ENCODE results near the gene TRIM8.

Gene TRIM8

GRCh38 chr10:102631525-102632393, 12.5 kb upstream of the TRIM8 start:
- peaks cover 18% of the 10 kb centered on the region for H3K36me3 ChIP-seq (ENCODE audit: control insufficient read depth, insufficient read depth, low read length)
- DNase-seq = no peak
- H3K27me3 ChIP-seq (replicated peaks; ENCODE audit: control insufficient read depth, insufficient read depth, low read length, poor library complexity, severe bottlenecking) = no peaks in the 10 kb centered on the region
- peaks cover 36% of the 10 kb centered on the region for H3K4me1 ChIP-seq (ENCODE audit: control insufficient read depth, insufficient read depth, low read length, poor library complexity, severe bottlenecking)
- H3K9me3 ChIP-seq (ENCODE audit: control insufficient read depth, low read length) = no peaks in the 10 kb centered on the region
- H3K4me3 ChIP-seq (ENCODE audit: insufficient read depth, low read depth, low read length, poor library complexity, severe bottlenecking) = no peak overlapping the region
- peak overlapping the region; percentile 43 for H3K27ac ChIP-seq (ENCODE audit: insufficient read depth, low read length, poor library complexity, severe bottlenecking)

- no peak for DNase-seq
- peaks cover 13% of the 10 kb centered on the region for H3K36me3 ChIP-seq (ENCODE audit: control insufficient read depth, insufficient read depth, low read length)
- peaks cover 36% of the 10 kb centered on the region for H3K4me1 ChIP-seq (ENCODE audit: control insufficient read depth, insufficient read depth, low read length, poor library complexity, severe bottlenecking)
- peak overlapping the region; percentile 43 for H3K27ac ChIP-seq (ENCODE audit: insufficient read depth, low read length, poor library complexity, severe bottlenecking)
- no peak overlapping the region for H3K4me3 ChIP-seq (ENCODE audit: insufficient read depth, low read depth, low read length, poor library complexity, severe bottlenecking)
- no peaks in the 10 kb centered on the region for H3K9me3 ChIP-seq (ENCODE audit: control insufficient read depth, low read length)
- no peaks in the 10 kb centered on the region for H3K27me3 ChIP-seq (replicated peaks; ENCODE audit: control insufficient read depth, insufficient read depth, low read length, poor library complexity, severe bottlenecking)
Measured at GRCh38 chr10:102632394-102633111, 11.7 kb upstream of the TRIM8 start.

- no peak overlapping the region for H3K4me3 ChIP-seq (ENCODE audit: insufficient read depth, low read depth, low read length, poor library complexity, severe bottlenecking)
- H3K27me3 ChIP-seq (replicated peaks; ENCODE audit: control insufficient read depth, insufficient read depth, low read length, poor library complexity, severe bottlenecking) = no peaks in the 10 kb centered on the region
- no peaks in the 10 kb centered on the region for H3K9me3 ChIP-seq (ENCODE audit: control insufficient read depth, low read length)
- H3K4me1 ChIP-seq (ENCODE audit: control insufficient read depth, insufficient read depth, low read length, poor library complexity, severe bottlenecking) = peaks cover 36% of the 10 kb centered on the region
- peak overlapping the region; percentile 43 for H3K27ac ChIP-seq (ENCODE audit: insufficient read depth, low read length, poor library complexity, severe bottlenecking)
- peaks cover 12% of the 10 kb centered on the region for H3K36me3 ChIP-seq (ENCODE audit: control insufficient read depth, insufficient read depth, low read length)
- no peak for DNase-seq
Measured at GRCh38 chr10:102633287-102633686, 11.0 kb upstream of the TRIM8 start.

GRCh38 chr10:102633848-102634247, 10.4 kb upstream of the TRIM8 start:
- Histone ChIP-seq H3K9me3 (ENCODE audit: control insufficient read depth, low read length) (no peaks in the 10 kb centered on the region), H3K4me3 (ENCODE audit: insufficient read depth, low read depth, low read length, poor library complexity, severe bottlenecking) (no peak overlapping the region), H3K27me3 (replicated peaks; ENCODE audit: control insufficient read depth, insufficient read depth, low read length, poor library complexity, severe bottlenecking) (no peaks in the 10 kb centered on the region), H3K27ac (ENCODE audit: insufficient read depth, low read length, poor library complexity, severe bottlenecking) (peak overlapping the region; percentile 43), H3K4me1 (ENCODE audit: control insufficient read depth, insufficient read depth, low read length, poor library complexity, severe bottlenecking) (peaks cover 36% of the 10 kb centered on the region), H3K36me3 (ENCODE audit: control insufficient read depth, insufficient read depth, low read length) (peaks cover 12% of the 10 kb centered on the region)
- DNase-seq = no peak

- Histone ChIP-seq H3K9me3 (ENCODE audit: control insufficient read depth, low read length) (no peaks in the 10 kb centered on the region), H3K27me3 (replicated peaks; ENCODE audit: control insufficient read depth, insufficient read depth, low read length, poor library complexity, severe bottlenecking) (no peaks in the 10 kb centered on the region), H3K4me1 (ENCODE audit: control insufficient read depth, insufficient read depth, low read length, poor library complexity, severe bottlenecking) (peaks cover 36% of the 10 kb centered on the region), H3K27ac (ENCODE audit: insufficient read depth, low read length, poor library complexity, severe bottlenecking) (peak overlapping the region; percentile 35), H3K36me3 (ENCODE audit: control insufficient read depth, insufficient read depth, low read length) (peaks cover 8% of the 10 kb centered on the region), H3K4me3 (ENCODE audit: insufficient read depth, low read depth, low read length, poor library complexity, severe bottlenecking) (no peak overlapping the region)
- DNase-seq = no peak
Measured at GRCh38 chr10:102634686-102635085, 9.6 kb upstream of the TRIM8 start.

GRCh38 chr10:102635377-102635776, 8.9 kb upstream of the TRIM8 start:
- peaks cover under 1% of the 10 kb centered on the region for H3K36me3 ChIP-seq (ENCODE audit: control insufficient read depth, insufficient read depth, low read length)
- H3K4me1 ChIP-seq (ENCODE audit: control insufficient read depth, insufficient read depth, low read length, poor library complexity, severe bottlenecking) = peaks cover 36% of the 10 kb centered on the region
- H3K27me3 ChIP-seq (replicated peaks; ENCODE audit: control insufficient read depth, insufficient read depth, low read length, poor library complexity, severe bottlenecking) = no peaks in the 10 kb centered on the region
- DNase-seq = no peak
- H3K27ac ChIP-seq (ENCODE audit: insufficient read depth, low read length, poor library complexity, severe bottlenecking) = peak overlapping the region; percentile 35
- no peaks in the 10 kb centered on the region for H3K9me3 ChIP-seq (ENCODE audit: control insufficient read depth, low read length)
- H3K4me3 ChIP-seq (ENCODE audit: insufficient read depth, low read depth, low read length, poor library complexity, severe bottlenecking) = no peak overlapping the region

- Histone ChIP-seq H3K4me1 (ENCODE audit: control insufficient read depth, insufficient read depth, low read length, poor library complexity, severe bottlenecking) (peaks cover 21% of the 10 kb centered on the region), H3K27me3 (replicated peaks; ENCODE audit: control insufficient read depth, insufficient read depth, low read length, poor library complexity, severe bottlenecking) (no peaks in the 10 kb centered on the region), H3K27ac (ENCODE audit: insufficient read depth, low read length, poor library complexity, severe bottlenecking) (no peak overlapping the region), H3K36me3 (ENCODE audit: control insufficient read depth, insufficient read depth, low read length) (no peaks in the 10 kb centered on the region), H3K4me3 (ENCODE audit: insufficient read depth, low read depth, low read length, poor library complexity, severe bottlenecking) (no peak overlapping the region), H3K9me3 (ENCODE audit: control insufficient read depth, low read length) (no peaks in the 10 kb centered on the region)
- DNase-seq = no peak
Measured at GRCh38 chr10:102639537-102639936, 4.7 kb upstream of the TRIM8 start.

GRCh38 chr10:102641402-102641801, 2.9 kb upstream of the TRIM8 start:
- no peak for DNase-seq
- H3K9me3 ChIP-seq (ENCODE audit: control insufficient read depth, low read length) = no peaks in the 10 kb centered on the region
- H3K27ac ChIP-seq (ENCODE audit: insufficient read depth, low read length, poor library complexity, severe bottlenecking) = peak overlapping the region; percentile 89
- no peaks in the 10 kb centered on the region for H3K36me3 ChIP-seq (ENCODE audit: control insufficient read depth, insufficient read depth, low read length)
- H3K27me3 ChIP-seq (replicated peaks; ENCODE audit: control insufficient read depth, insufficient read depth, low read length, poor library complexity, severe bottlenecking) = no peaks in the 10 kb centered on the region
- peak overlapping the region; percentile 92 for H3K4me3 ChIP-seq (ENCODE audit: insufficient read depth, low read depth, low read length, poor library complexity, severe bottlenecking)
- peaks cover 6% of the 10 kb centered on the region for H3K4me1 ChIP-seq (ENCODE audit: control insufficient read depth, insufficient read depth, low read length, poor library complexity, severe bottlenecking)

GRCh38 chr10:102641880-102642735, 2.2 kb upstream of the TRIM8 start:
- Histone ChIP-seq H3K4me1 (ENCODE audit: control insufficient read depth, insufficient read depth, low read length, poor library complexity, severe bottlenecking) (peaks cover 12% of the 10 kb centered on the region), H3K4me3 (ENCODE audit: insufficient read depth, low read depth, low read length, poor library complexity, severe bottlenecking) (peak overlapping the region; percentile 92), H3K36me3 (ENCODE audit: control insufficient read depth, insufficient read depth, low read length) (no peaks in the 10 kb centered on the region), H3K9me3 (ENCODE audit: control insufficient read depth, low read length) (no peaks in the 10 kb centered on the region), H3K27me3 (replicated peaks; ENCODE audit: control insufficient read depth, insufficient read depth, low read length, poor library complexity, severe bottlenecking) (no peaks in the 10 kb centered on the region), H3K27ac (ENCODE audit: insufficient read depth, low read length, poor library complexity, severe bottlenecking) (peak overlapping the region; percentile 89)
- peak; percentile 96 to 97 (median 97) for DNase-seq
